Fibroblast of the conjunctiva (primary cell): ENCODE measurements around the gene APH1A.
"Not testable (repeated sequence)": the region's sequence is repeated elsewhere in the genome, so short reads cannot be mapped to it uniquely, and the experiment has no call there.

Experiments used
- DNase-seq: peaks from one replicate; pipeline ENCODE4 v3.0.0-alpha.2; 2010; ENCODE audit warnings: low read depth

Gene APH1A

DNA sequence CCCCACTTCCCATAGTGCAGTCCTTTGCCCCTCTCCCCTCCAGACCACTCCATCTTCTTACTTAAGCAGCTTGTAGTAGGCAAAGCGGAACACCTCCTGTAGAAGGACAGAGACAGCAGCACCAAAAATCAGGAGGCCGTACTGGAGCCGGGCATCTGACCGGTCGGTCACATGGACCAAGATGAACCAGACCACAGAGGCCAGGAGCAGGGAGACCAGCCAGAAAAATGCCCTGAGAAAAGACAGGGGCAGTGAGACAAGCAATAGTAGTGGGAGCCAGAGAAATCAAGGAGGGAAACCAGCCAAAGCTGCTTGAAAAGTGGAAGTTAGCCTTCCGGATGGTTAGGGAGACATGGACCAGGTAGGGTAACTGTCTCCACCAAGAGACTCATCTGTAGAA lies 920 bp downstream of the APH1A start:
- no peak for DNase-seq

DNA sequence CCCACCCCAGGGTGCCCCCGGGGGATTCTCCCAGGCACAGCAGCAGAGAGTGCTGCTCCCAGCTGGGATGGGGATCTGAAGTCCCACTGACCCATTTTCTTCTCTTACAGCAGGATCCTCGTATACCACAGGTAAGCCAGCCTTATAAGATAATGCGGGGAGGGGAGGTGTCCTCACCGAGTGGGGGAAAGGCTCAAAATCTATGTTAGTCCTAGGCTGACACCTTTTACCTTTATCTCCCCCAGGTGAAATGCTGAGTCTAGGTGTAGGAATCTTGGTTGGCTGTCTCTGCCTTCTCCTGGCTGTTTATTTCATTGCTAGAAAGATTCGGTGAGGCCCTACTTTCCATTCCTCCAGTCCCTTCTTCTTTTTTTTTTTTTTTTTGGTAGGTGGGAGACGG lies 5.3 kb downstream of the APH1A start:
- no peak for DNase-seq

- DNase-seq: no peak
These were observed 6.2 kb downstream of the APH1A start for GRCh38 chr1:150262388-150263320.

DNA sequence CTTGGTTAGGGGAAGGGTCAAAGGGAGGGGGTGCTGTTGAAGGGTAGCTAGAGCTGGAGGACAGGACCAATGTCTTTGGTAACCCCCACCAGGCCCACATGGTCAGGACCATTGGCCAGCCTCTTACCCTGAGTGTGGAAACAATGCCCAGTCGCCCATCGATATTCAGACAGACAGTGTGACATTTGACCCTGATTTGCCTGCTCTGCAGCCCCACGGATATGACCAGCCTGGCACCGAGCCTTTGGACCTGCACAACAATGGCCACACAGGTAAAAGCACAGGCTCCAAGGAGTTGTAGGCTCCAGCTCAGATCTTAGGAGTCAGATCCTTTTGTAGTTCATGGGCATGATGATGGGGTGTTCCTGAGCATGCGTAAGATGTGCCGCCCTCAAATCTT lies 7.4 kb downstream of the APH1A start:
- DNase-seq: no peak

DNA sequence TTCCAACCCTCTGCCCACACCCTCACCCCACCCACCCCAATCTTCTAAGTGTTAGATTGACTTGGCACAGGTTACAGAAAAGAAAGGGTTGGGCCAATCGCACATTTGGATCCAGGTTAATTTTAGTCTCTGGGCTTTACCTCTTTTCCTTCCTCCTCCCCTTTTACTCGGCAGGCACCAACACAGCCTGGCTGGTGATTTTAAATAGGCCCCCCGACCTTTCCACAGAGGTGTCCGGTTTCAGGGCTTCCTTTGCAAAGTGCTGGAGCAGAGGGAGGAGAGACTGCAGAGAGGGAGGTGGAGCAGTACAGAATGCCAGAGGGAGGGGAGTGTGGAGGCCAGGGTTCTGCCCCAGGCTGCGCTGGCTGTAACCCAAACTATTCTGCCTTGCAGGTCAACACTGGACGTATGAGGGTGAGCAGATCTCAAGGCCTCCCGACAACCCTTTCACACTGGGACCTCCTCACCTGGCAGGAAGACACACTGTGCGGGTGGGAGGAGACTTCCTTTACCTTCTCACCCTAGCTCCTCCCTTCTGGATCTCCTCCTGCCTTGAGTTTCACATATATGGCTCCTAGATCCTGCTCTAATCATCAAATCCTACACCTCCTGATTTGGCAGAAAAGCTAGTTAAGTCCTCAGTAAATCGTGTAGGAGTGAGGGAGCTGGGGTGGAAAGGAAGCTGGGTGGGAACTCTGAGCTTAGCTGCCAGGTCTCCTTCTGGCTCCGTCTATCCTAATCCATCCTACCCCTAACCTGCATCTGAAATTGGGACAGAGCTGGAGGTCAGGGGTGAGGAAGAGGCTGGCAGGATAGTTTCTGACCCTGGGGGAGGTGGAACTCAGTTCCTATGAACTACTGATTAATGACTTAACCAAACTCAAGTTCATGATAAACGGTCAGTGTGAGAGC lies 8.8 kb downstream of the APH1A start:
- DNase-seq: no peak

GRCh38 chr1:150259217-150259616 lies 9.6 kb downstream of the APH1A start:
- DNase-seq: no peak

DNA sequence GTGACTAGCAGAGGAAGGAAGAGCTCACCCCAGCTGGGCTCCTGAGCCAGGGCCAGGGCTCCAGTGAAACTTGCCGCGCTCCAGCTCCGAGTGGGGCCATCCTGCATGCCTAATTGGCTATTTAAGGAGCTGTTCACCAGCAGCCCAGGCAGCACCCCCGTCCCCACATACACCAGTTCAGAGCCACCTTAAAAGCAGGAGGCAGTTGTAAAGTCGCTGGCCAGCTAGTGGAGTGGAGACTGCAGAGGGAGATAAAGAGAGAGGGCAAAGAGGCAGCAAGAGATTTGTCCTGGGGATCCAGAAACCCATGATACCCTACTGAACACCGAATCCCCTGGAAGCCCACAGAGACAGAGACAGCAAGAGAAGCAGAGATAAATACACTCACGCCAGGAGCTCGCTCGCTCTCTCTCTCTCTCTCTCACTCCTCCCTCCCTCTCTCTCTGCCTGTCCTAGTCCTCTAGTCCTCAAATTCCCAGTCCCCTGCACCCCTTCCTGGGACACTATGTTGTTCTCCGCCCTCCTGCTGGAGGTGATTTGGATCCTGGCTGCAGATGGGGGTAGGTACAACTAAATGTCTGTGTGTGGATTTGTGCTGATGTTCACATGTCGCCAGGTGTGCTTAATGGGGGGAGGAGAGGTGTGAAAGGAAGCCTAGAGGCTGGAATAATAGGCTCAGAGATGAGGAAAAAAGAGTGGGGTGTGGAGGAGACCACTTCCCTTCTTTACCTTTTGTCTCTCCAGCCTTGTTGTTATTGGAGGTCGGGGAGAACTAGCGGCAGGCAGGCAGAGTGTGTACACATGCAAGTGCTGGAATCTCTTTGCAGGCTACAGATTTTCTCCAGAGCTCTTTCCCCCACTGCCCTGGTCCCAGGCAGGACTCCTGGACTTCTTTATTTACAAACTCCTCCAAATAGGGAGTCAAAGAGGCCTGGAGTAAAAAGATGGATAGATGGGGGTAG lies 10.9 kb downstream of the APH1A start, which contains the start of gene CA14:
CA14 (plus strand) TSS at position 151 of the 962 bp plus-strand sequence; CDS start at position 506, 355 bp downstream.
- no peak for DNase-seq

- no peak for DNase-seq
These were observed 12.1 kb downstream of the APH1A start for GRCh38 chr1:150256554-150257341.

DNA sequence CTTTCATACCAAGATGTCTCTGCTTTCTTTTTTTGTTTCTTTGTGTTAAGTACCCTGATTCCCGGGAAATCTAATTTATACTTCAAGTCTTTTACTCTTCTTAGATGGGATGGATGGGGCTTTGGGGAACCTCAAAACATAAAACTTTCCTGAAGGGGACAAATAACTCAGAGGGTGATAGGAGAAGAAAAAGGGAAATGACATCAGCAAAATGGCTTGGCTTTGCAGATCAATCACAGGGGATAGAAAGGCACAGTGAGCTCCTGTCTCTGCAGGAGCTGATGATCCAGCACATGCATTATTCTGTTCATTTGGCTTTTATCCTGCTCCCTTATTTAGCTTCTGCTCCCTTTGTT lies 12.6 kb downstream of the APH1A start:
- no peak for DNase-seq

GRCh38 chr1:150249936-150250335 lies 18.9 kb downstream of the APH1A start:
- no peak for DNase-seq

DNA sequence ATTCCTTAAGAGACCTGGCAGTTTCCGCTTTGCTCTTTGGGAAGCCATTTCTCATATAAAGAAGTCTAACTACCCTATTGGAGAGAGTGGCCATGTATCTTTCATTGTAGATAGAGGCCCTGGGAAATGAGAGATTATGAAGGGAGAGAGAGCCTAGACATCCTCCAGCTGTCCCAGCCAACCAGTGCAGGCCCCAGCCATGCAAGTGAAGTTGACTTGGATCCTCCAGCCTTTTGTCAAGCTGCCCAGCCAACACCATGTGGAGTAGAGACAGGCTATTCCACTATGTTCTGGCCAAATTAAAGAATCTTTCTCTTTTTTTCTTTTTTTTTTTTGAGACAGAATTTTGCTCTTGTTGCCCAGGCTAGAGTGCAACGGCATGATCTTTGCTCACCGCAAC lies 25.8 kb downstream of the APH1A start:
- no peak for DNase-seq

DNA sequence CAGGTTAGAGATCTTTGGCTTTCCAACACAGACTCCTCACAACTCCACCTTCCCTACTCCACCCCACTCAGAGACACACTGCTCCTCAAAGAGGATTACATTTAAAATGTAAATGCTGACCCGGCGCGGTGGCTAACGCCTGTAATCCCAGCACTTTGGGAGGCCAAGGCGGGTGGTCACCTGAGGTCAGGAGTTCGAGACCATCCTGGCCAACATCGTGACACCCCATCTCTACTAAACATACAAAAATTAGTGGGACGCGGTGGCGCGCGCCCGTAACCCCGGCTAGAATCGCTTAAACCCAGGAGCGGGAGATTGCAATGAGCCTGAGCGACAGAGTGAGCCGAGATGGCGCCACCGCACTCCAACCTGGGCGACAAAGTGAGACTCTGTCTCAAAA lies 31.1 kb downstream of the APH1A start:
- no peak for DNase-seq

- not testable (repeated sequence) for DNase-seq
These were observed 31.6 kb downstream of the APH1A start for GRCh38 chr1:150237176-150237575.

DNA sequence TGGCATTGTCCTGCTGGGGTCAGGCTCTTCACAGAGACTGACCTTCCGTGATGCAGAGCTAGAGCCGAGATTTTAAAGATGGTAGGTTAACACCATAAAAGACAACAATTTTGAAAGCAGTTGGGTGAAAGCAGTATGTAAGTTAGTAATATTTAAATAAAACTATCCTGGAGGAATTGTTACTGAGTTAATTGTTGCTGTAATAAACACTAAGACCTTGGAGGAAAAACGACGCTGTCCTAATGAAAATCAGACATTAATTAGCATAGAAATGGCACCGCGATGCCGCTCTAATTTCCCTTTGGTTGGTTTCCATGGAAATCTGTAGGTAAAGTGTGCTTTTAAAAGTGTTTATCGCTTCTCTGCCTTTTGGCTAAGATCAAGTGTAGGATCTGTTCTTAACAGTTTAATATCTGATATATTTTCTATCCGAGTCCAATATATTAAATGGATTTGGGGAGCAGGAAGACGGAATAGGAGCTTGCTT lies 32.2 kb downstream of the APH1A start:
- no peak for DNase-seq

GRCh38 chr1:150235852-150236613 lies 32.8 kb downstream of the APH1A start, which contains the start of gene ANP32E:
Gene ANP32E, minus strand, starts transcription at chr1:150236112. Its CDS starts 326 bp downstream, at chr1:150235786.
- DNase-seq: peak; percentile 99

DNA sequence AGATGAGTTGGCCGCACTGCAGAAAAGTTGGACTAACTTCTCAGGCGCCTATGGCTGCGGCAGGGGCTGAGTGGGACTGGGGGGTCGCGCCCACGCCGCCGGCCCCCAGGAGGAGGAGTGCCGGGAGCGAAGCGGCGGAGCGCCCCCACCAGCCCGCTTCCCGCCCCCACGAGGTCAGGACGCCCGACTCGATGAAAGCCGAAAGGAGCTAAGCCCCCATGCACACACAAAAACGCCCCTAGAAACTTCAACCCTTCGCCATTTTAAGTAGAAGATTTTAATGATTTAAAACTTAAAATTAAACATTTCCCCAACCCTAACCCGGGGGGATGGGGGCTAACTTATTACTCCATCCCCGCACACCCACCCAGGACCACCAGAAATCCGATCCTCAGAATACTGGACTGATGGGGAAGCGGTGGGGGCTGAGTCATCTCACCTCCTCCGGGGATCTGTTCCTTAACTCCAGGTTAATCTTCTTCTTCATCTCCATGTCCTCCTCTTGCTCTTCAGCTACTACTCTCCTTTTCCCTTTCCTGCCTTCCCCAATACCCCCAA lies 33.4 kb downstream of the APH1A start:
- no peak for DNase-seq

- peak; percentile 55 for DNase-seq
These were observed 34.1 kb downstream of the APH1A start for GRCh38 chr1:150234566-150235293.

- DNase-seq: no peak
These were observed 34.6 kb downstream of the APH1A start for GRCh38 chr1:150234309-150234565.
